Measurements from ENCODE around the gene IFNW1. TPM values are rescaled to one million over a fixed set of nuclear protein-coding genes. Genes with fewer than 3 reads are reported as not detected.

The IFNW1 gene
- total RNA-seq, result not detected in 2 replicates

GRCh38 chr9:21141427-21141882 is at the start of gene IFNW1:
TSS of gene IFNW1 (minus strand) at chr9:21141832. CDS start at chr9:21141570, 262 bp downstream.

GRCh38 chr9:21187487-21187886 is 45.9 kb upstream of the IFNW1 start, which contains the start of gene IFNA4:
TSS of gene IFNA4 (minus strand) at chr9:21187587. CDS start at chr9:21187531, 56 bp downstream.

GRCh38 chr9:21166560-21166959 is 24.9 kb upstream of the IFNW1 start, which contains the start of gene IFNA21:
TSS of gene IFNA21 (minus strand) at chr9:21166660. CDS start at chr9:21166612, 48 bp downstream.

Small RNA genes within 50 kb of the gene (small RNA-seq; reads per million reads assigned to genes)
- gene IFNWP4 (ENCODE audit: low replicate concordance), result not detected
- gene RF00019 (ENCODE audit: low replicate concordance), result not detected

Other genes starting within 250 kb of the IFNW1 start
- 1.8 and 5.6 TPM in 2 replicates for gene HACD4, start 110.2 kb downstream of the IFNW1 start, total RNA-seq
- not detected in 2 replicates for gene IFNB1, start 63.9 kb downstream of the IFNW1 start, total RNA-seq
- gene IFNA21, start 24.8 kb upstream of the IFNW1 start, total RNA-seq, result not detected in 2 replicates
- gene IFNA4, start 45.8 kb upstream of the IFNW1 start, total RNA-seq, result not detected in 2 replicates
- gene IFNA7, start 60.4 kb upstream of the IFNW1 start, total RNA-seq, result not detected in 2 replicates
- gene IFNA10, start 65.3 kb upstream of the IFNW1 start, total RNA-seq, result not detected in 2 replicates
- not detected in 2 replicates for gene IFNA16, start 75.5 kb upstream of the IFNW1 start, total RNA-seq
- gene IFNA17, start 86.4 kb upstream of the IFNW1 start, total RNA-seq, result not detected in 2 replicates
- not detected in 2 replicates for gene IFNA14, start 98.2 kb upstream of the IFNW1 start, total RNA-seq
- 0.14 TPM in 1 of 2 replicates, not detected in the other for gene IFNA5, start 163.5 kb upstream of the IFNW1 start, total RNA-seq
- gene KLHL9, start 193.6 kb upstream of the IFNW1 start, total RNA-seq, result 25.6 and 42.7 TPM in 2 replicates
- not detected in 2 replicates for gene IFNA6, start 209.1 kb upstream of the IFNW1 start, total RNA-seq
- gene IFNA13, start 226.2 kb upstream of the IFNW1 start, total RNA-seq, result not detected in 2 replicates
- not detected in 2 replicates for gene IFNA2, start 243.6 kb upstream of the IFNW1 start, total RNA-seq